ENCODE data around the gene PTN. TPM values are rescaled to one million over a fixed set of nuclear protein-coding genes. Genes with fewer than 3 reads are reported as not detected.

PTN gene
- total RNA-seq, 1 experiment from 2014 or later = 0.13 TPM

- TF ChIP-seq POLR2AphosphoS5 (IDR thresholded peaks at IDR 0.05; ENCODE audit: low read depth, low read length) = no peak
- TF ChIP-seq REST (IDR thresholded peaks at IDR 0.05; ENCODE audit: insufficient read depth in 1 of 2, low read depth in 2 of 2, low read length in 1 of 2) = no peak
- no peak for TF ChIP-seq CTCF (IDR thresholded peaks at IDR 0.05)
- TF ChIP-seq SIN3A (IDR thresholded peaks at IDR 0.05; ENCODE audit: borderline replicate concordance, insufficient read depth, low read depth, low read length) = no peak
- no peak overlapping the region for H3K27ac ChIP-seq (ENCODE audit: low read length)
- intact Hi-C loops (cut with micrococcal nuclease; ENCODE audit: unreplicated experiment) = no loop called here
- ChIA-PET POLR2A (no interaction called here), CTCF (no interaction called here)
- H3K4me1 ChIP-seq (ENCODE audit: control insufficient read depth, insufficient read depth, low read length) = no peaks in the 10 kb centered on the region
- H3K36me3 ChIP-seq (ENCODE audit: control insufficient read depth, insufficient read depth, low read length) = no peaks in the 10 kb centered on the region
- DNase-seq (ENCODE audit: low read depth, low spot score) (no peak), ATAC-seq (no peak)
- in situ Hi-C loops (cut with HindIII; ENCODE audit: low pct_unique_long_range_greater_than_20kb, low sequenced_read_pairs) = no loop called here
- H3K27me3 ChIP-seq (ENCODE audit: control insufficient read depth, insufficient read depth, low read length) = no peaks in the 10 kb centered on the region
- BruUV-seq (replicated peaks) = no TSS peak
- no peak overlapping the region for H3K4me3 ChIP-seq (ENCODE audit: low read depth in 2 of 2, low read length in 2 of 2)
- no peaks in the 10 kb centered on the region for H3K9me3 ChIP-seq (ENCODE audit: control insufficient read depth, insufficient read depth, low read depth, low read length)
Observed at GRCh38 chr7:137302081-137302480, 41.5 kb downstream of the PTN start.

- intact Hi-C loops (cut with micrococcal nuclease; ENCODE audit: unreplicated experiment) = no loop called here
- Histone ChIP-seq H3K27ac (ENCODE audit: low read length) (no peak overlapping the region), H3K4me3 (ENCODE audit: low read depth in 2 of 2, low read length in 2 of 2) (no peak overlapping the region), H3K36me3 (ENCODE audit: control insufficient read depth, insufficient read depth, low read length) (no peaks in the 10 kb centered on the region), H3K9me3 (ENCODE audit: control insufficient read depth, insufficient read depth, low read depth, low read length) (no peaks in the 10 kb centered on the region), H3K4me1 (ENCODE audit: control insufficient read depth, insufficient read depth, low read length) (no peaks in the 10 kb centered on the region), H3K27me3 (ENCODE audit: control insufficient read depth, insufficient read depth, low read length) (no peaks in the 10 kb centered on the region)
- no peak for TF ChIP-seq CTCF (IDR thresholded peaks at IDR 0.05)
- no peak for TF ChIP-seq POLR2AphosphoS5 (IDR thresholded peaks at IDR 0.05; ENCODE audit: low read depth, low read length)
- no peak for TF ChIP-seq REST (IDR thresholded peaks at IDR 0.05; ENCODE audit: insufficient read depth in 1 of 2, low read depth in 2 of 2, low read length in 1 of 2)
- no peak for TF ChIP-seq SIN3A (IDR thresholded peaks at IDR 0.05; ENCODE audit: borderline replicate concordance, insufficient read depth, low read depth, low read length)
- TF ChIP-seq TCF7L2 (IDR thresholded peaks at IDR 0.05; ENCODE audit: low read depth, low read length) = no peak
- no TSS peak for BruUV-seq (replicated peaks)
- no peak for DNase-seq (ENCODE audit: low read depth, low spot score)
- in situ Hi-C loops (cut with HindIII; ENCODE audit: low pct_unique_long_range_greater_than_20kb, low sequenced_read_pairs) = no loop called here
- POLR2A ChIA-PET = no interaction called here
- no peak for ATAC-seq
- CTCF ChIA-PET = no interaction called here
Observed at GRCh38 chr7:137298464-137298794, 45.1 kb downstream of the PTN start.

Data from Panc1 (cell line).